Left lung (tissue), 10 donors: Measurements from ENCODE around the gene FCHSD2. TPM values are rescaled to one million over a fixed set of nuclear protein-coding genes. Genes with fewer than 3 reads are reported as not detected.

Experiments used
- ATAC-seq: fragments of 200-7000 bp; cut with Tn5 transposase; one replicate; pipeline ENCODE4 v1.9.1; 2020; ENCODE audit warnings: moderate library complexity
- DNase-seq, 4 donors: peaks; one replicate each; pipeline ENCODE4 v3.0.0-alpha.2; 2013 to 2020
- H3K27ac ChIP-seq, 2 donors: fragments of 200-600 bp; sonication (generic) in 1 of 2; one replicate each; pipeline versions ENCODE4 v1.5.0 to v1.8.0; 2020 to 2021
- H3K27me3 ChIP-seq, 2 donors: fragments of 200-600 bp; sonication (generic) in 1 of 2; one replicate each; pipeline versions ENCODE4 v1.5.0 to v1.8.0; 2020 to 2021
- H3K36me3 ChIP-seq, 2 donors: fragments of 200-600 bp; sonication (generic) in 1 of 2; one replicate each; pipeline versions ENCODE4 v1.5.0 to v1.8.0; 2020 to 2021
- H3K4me1 ChIP-seq, 2 donors: fragments of 200-600 bp; one replicate each; pipeline ENCODE4 v1.8.0; 2021
- H3K4me3 ChIP-seq, 2 donors: fragments of 200-600 bp; sonication (generic) in 1 of 2; one replicate each; pipeline versions ENCODE4 v1.5.0 to v1.8.0; 2020 to 2021; ENCODE audit warnings: mild to moderate bottlenecking in 1 of 2
- H3K9me3 ChIP-seq, 2 donors: fragments of 200-600 bp; sonication (generic) in 1 of 2; one replicate each; pipeline versions ENCODE4 v1.5.0 to v1.8.0; 2020 to 2021
- intact Hi-C, 2 donors: fragments of 100-400 bp; cut with DNase I; formaldehyde crosslinking; loops; one replicate each; pipeline versions ENCODE4 v1.11.2 to v1.14.2; 2022
- polyA plus RNA-seq, 6 donors: library from polyadenylated mRNA; unstranded; fragments of 120-200 nt; gene quantifications; one replicate each; pipeline ENCODE4 v1.2.1, GENCODE V29; 2013; ENCODE audit not compliant: insufficient read length in 6 of 6
- total RNA-seq, 2 donors: library from RNA; stranded (reverse); fragmentation: NEBNext Ultra II Directional; extraction: Animal tissue kit (Norgen Biotek cat#: 25700); gene quantifications; one replicate each; pipeline ENCODE4 v1.2.1, GENCODE V29; 2021
- TF ChIP-seq, protein P1 (sequence below), 2 donors: fragments of 200-600 bp; sonication (generic) in 1 of 2; IDR thresholded peaks; one replicate each; pipeline versions ENCODE4 v1.5.0 to v1.8.0; 2021; ENCODE audit warnings: antibody characterized with exemption in 2 of 2
- donor health status: DM: no; HTN: yes; CAD: no.
- donor health status: DM: no; HTN: no; CAD: no.

The FCHSD2 gene
- total and polyA plus RNA-seq, 8 donors, result 46.2 to 58.2 (median 48.5) TPM

DNA sequence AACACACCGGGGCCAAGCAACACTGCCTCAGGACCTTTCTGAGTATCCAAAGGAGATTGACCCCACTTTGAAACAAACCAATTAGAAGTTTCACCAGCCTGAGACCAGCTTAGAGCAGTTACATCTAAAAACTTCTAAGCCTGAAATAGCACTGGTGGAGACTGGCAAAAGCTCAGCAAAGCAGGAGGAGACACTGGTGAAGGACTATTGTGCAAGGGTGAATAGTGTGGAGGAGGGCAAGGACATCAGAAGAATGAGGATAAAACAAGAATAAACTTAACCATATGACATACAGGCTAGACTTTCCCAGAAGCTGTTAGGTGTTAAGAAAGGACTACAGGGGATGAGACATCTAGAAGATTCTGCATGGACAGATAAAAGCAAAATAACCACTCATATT is 152.4 kb downstream of the FCHSD2 start:
- Histone ChIP-seq H3K27ac (peak overlapping the region in 1 of 2 donors; percentile 83), H3K4me3 (no peak overlapping the region), H3K36me3 (no peaks in the 10 kb centered on the region), H3K4me1 (peaks cover 0 to 52% of the 10 kb centered on the region in 2 donors), H3K9me3 (no peaks in the 10 kb centered on the region), H3K27me3 (no peaks in the 10 kb centered on the region)
- TF ChIP-seq, protein P1, sequence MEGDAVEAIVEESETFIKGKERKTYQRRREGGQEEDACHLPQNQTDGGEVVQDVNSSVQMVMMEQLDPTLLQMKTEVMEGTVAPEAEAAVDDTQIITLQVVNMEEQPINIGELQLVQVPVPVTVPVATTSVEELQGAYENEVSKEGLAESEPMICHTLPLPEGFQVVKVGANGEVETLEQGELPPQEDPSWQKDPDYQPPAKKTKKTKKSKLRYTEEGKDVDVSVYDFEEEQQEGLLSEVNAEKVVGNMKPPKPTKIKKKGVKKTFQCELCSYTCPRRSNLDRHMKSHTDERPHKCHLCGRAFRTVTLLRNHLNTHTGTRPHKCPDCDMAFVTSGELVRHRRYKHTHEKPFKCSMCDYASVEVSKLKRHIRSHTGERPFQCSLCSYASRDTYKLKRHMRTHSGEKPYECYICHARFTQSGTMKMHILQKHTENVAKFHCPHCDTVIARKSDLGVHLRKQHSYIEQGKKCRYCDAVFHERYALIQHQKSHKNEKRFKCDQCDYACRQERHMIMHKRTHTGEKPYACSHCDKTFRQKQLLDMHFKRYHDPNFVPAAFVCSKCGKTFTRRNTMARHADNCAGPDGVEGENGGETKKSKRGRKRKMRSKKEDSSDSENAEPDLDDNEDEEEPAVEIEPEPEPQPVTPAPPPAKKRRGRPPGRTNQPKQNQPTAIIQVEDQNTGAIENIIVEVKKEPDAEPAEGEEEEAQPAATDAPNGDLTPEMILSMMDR (IDR thresholded peaks at IDR 0.05), result no peak
- DNase-seq (no peak), ATAC-seq (peak; percentile 58)
- intact Hi-C loops, result no loop called here

DNA sequence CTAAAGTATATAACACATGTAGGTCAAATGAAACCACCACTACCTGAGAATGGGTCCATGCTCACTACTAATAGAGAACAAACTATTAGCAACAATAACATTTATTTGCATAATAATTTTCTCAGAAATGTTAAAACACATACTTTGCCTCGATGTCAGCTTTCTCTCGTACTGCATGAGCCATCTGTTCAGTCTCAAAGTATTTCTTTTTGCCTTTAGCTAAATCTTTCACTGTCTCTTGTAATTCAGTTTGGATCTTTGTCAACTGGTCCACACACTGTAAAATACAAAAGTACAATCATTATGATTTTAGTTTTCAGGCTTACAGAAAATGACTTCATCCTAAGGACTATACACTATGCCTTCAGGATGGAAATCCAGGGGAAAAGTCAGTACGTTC is 153.3 kb downstream of the FCHSD2 start:
- TF ChIP-seq, protein P1 (IDR thresholded peaks at IDR 0.05), result no peak
- Histone ChIP-seq H3K9me3 (no peaks in the 10 kb centered on the region), H3K36me3 (peaks cover 0 to 3% of the 10 kb centered on the region in 2 donors), H3K27ac (peak overlapping the region in 1 of 2 donors; percentile 83), H3K4me3 (no peak overlapping the region), H3K27me3 (no peaks in the 10 kb centered on the region), H3K4me1 (peaks cover 0 to 59% of the 10 kb centered on the region in 2 donors)
- no peak for ATAC-seq
- intact Hi-C loops, result no loop called here
- DNase-seq, result no peak

GRCh38 chr11:72985645-72986044 is 156.5 kb downstream of the FCHSD2 start:
- peaks cover 0 to 6% of the 10 kb centered on the region in 2 donors for H3K36me3 ChIP-seq
- peak overlapping the region in 1 of 2 donors; percentile 53 for H3K27ac ChIP-seq
- H3K4me3 ChIP-seq, result no peak overlapping the region
- intact Hi-C loops, result no loop called here
- DNase-seq (peak in 1 of 4 donors; percentile 39), ATAC-seq (no peak)
- H3K27me3 ChIP-seq, result no peaks in the 10 kb centered on the region
- peaks cover 0 to 79% of the 10 kb centered on the region in 2 donors for H3K4me1 ChIP-seq
- no peaks in the 10 kb centered on the region for H3K9me3 ChIP-seq
- TF ChIP-seq, protein P1 (IDR thresholded peaks at IDR 0.05), result no peak

DNA sequence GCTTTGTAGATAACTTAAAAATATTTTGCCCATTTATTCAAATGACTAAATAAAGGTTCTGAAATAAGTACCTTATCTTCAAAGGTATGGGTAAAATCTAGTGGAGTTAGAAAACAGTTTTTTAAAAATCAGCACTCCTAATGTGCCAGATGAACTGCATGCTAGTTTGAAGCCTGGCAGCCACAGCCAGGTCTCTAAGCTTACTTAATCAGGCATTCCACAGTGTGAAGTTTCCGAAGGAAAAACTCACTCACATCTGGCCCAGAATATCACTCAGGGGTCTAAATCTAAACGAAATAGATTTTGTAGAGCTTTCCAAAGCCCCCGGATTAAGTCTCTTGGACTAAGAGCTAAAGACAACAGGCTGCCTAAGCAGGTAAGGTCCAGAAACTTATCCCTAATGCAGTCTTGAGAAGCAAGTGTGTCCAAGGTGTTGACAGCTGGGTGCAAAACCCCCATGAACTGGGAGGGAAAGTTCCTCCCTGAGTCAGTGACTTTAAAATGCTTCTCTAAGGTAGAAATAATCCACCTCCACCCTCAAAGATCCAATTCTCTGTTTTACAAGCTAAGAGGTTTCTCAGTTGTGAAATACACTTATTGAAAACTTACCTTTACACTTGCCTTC is 157.6 kb downstream of the FCHSD2 start:
- intact Hi-C loops, result no loop called here
- DNase-seq, result peak in 1 of 4 donors; percentile 4
- H3K27ac ChIP-seq, result no peak overlapping the region
- peaks cover 0 to 6% of the 10 kb centered on the region in 2 donors for H3K36me3 ChIP-seq
- H3K9me3 ChIP-seq, result no peaks in the 10 kb centered on the region
- H3K4me3 ChIP-seq, result no peak overlapping the region
- no peak for ATAC-seq
- TF ChIP-seq, protein P1 (IDR thresholded peaks at IDR 0.05), result no peak
- no peaks in the 10 kb centered on the region for H3K27me3 ChIP-seq
- H3K4me1 ChIP-seq, result peaks cover 0 to 72% of the 10 kb centered on the region in 2 donors

DNA sequence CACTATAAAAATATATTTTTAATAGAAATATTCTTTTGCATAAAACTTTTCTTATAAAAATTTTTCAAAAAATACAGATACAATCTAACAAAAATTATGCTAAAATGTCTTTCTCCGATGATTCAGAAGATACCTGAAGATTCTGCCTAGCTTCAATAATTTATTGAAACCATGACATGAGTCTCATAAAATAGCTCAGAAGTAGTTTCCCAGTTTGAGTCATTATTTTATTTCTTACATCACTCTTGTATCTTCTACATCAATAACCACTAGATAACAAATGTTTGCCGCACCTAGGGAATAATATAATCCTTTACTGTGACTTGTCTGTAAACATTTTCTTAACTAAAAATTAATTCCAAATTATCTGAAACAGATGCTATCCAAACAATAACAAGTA is 158.6 kb downstream of the FCHSD2 start:
- H3K27me3 ChIP-seq, result no peaks in the 10 kb centered on the region
- intact Hi-C loops, result no loop called here
- H3K27ac ChIP-seq, result no peak overlapping the region
- TF ChIP-seq, protein P1 (IDR thresholded peaks at IDR 0.05), result no peak
- no peak overlapping the region for H3K4me3 ChIP-seq
- DNase-seq (no peak), ATAC-seq (no peak)
- H3K9me3 ChIP-seq, result no peaks in the 10 kb centered on the region
- H3K36me3 ChIP-seq, result peaks cover 0 to 8% of the 10 kb centered on the region in 2 donors
- peaks cover 0 to 70% of the 10 kb centered on the region in 2 donors for H3K4me1 ChIP-seq
